B cell (primary cell): ENCODE data around the gene PRR18. TPM values are rescaled to one million over a fixed set of nuclear protein-coding genes. Genes with fewer than 3 reads are reported as not detected.

Source experiments
- ATAC-seq: fragments of 200-7000 bp; cut with Tn5 transposase; one replicate; pipeline ENCODE4 v1.10.0; 2021; ENCODE audit warnings: low read depth, mild to moderate bottlenecking, moderate number of reproducible peaks, moderate library complexity
- CTCF ChIA-PET: fragments of 350-600 bp; sonication (Branson Sonifier 250); formaldehyde crosslinking; loops from one replicate; lab custom pipeline; 2021; ENCODE audit warnings: antibody characterized with exemption, inconsistent platforms; lab: Charles Lee
- POLR2A ChIA-PET: fragments of 350-600 bp; sonication (Branson Sonifier 250); formaldehyde crosslinking; loops from one replicate; lab custom pipeline; 2021; ENCODE audit warnings: antibody characterized with exemption; lab: Charles Lee
- DNase-seq: peaks from one replicate; pipeline ENCODE4 v3.0.0; 2013
- H2AFZ ChIP-seq: 2 replicates; pipeline ENCODE4 v1.6.1; 2012; ENCODE audit warnings: mild to moderate bottlenecking, low read depth, low read length; ENCODE audit not compliant: insufficient read depth, poor library complexity, severe bottlenecking
- H3K27ac ChIP-seq, 2 donors: 1 replicate in 1 of 2; 2 replicates in 1 of 2; pipeline ENCODE4 v1.5.1; 2012 to 2013; ENCODE audit warnings: low read length in 2 of 2, mild to moderate bottlenecking in 2 of 2, moderate library complexity in 1 of 2
- H3K27me3 ChIP-seq, 4 experiments: fragments of 200-600 bp in 1 of 4; sonication (generic) in 1 of 4; replicated peaks in 1 of 4; 1 replicate in 2 of 4; 2 replicates in 2 of 4; pipeline versions ENCODE4 v1.6.1 to v1.7.0; 2013 to 2016; ENCODE audit warnings: low read length in 3 of 4, mild to moderate bottlenecking in 2 of 4, mixed read lengths in 1 of 4, moderate library complexity in 1 of 4; ENCODE audit not compliant: insufficient read depth in 4 of 4, control insufficient read depth in 3 of 4; ENCODE audit errors: control extremely low read depth in 1 of 4
- H3K36me3 ChIP-seq, 2 experiments: replicated peaks in 1 of 2; 1 replicate in 1 of 2; 2 replicates in 1 of 2; pipeline versions ENCODE4 v1.6.1 to v1.7.1; 2013; ENCODE audit warnings: low read length in 1 of 2; ENCODE audit not compliant: insufficient read depth in 2 of 2, control insufficient read depth in 1 of 2; ENCODE audit errors: control extremely low read depth in 1 of 2, extremely low read depth in 1 of 2
- H3K4me1 ChIP-seq, 2 donors: fragments of 200-600 bp in 1 of 2; sonication (generic) in 1 of 2; 1 replicate in 1 of 2; 2 replicates in 1 of 2; pipeline versions ENCODE4 v1.5.1 to v1.6.1; 2013 to 2017; ENCODE audit warnings: low read length in 2 of 2; ENCODE audit not compliant: control insufficient read depth in 2 of 2, insufficient read depth in 2 of 2
- H3K4me2 ChIP-seq: replicated peaks from 2 replicates; pipeline ENCODE3; 2012; ENCODE audit warnings: mild to moderate bottlenecking, low read depth, low read length; ENCODE audit not compliant: poor library complexity, severe bottlenecking
- H3K4me3 ChIP-seq, 5 experiments: fragments of 200-600 bp in 1 of 5; sonication (generic) in 1 of 5; 1 replicate in 3 of 5; 2 replicates in 2 of 5; pipeline versions ENCODE4 v1.5.1 to v1.7.0; 2011 to 2016; ENCODE audit warnings: low read length in 4 of 5, mild to moderate bottlenecking in 4 of 5, low read depth in 2 of 5, control low read depth in 1 of 5, moderate library complexity in 1 of 5; ENCODE audit not compliant: insufficient read depth in 1 of 5; ENCODE audit errors: control extremely low read depth in 1 of 5, extremely low read depth in 1 of 5
- H3K79me2 ChIP-seq: fragments of 200-600 bp; sonication (generic); one replicate; pipeline ENCODE4 v1.6.0; 2016; ENCODE audit warnings: low read length; ENCODE audit not compliant: control insufficient read depth, insufficient read depth
- H3K9ac ChIP-seq: fragments of 200-600 bp; sonication (generic); 2 replicates; pipeline ENCODE4 v1.6.1; 2017; ENCODE audit warnings: mild to moderate bottlenecking, low read length, moderate library complexity
- H3K9me3 ChIP-seq, 3 donors: one replicate each; pipeline versions ENCODE4 v1.6.1 to v1.7.1; 2013; ENCODE audit warnings: low read length in 2 of 3; ENCODE audit not compliant: control insufficient read depth in 2 of 3, insufficient read depth in 1 of 3; ENCODE audit errors: control extremely low read depth in 1 of 3
- H4K20me1 ChIP-seq: 2 replicates; pipeline ENCODE4 v1.6.0; 2012; ENCODE audit warnings: mild to moderate bottlenecking, low read length; ENCODE audit not compliant: insufficient read depth, control insufficient read depth, poor library complexity, severe bottlenecking
- H3K27ac Mint-ChIP-seq: one replicate; pipeline ENCODE4 v1.8.0; 2021; ENCODE audit warnings: mixed read lengths
- H3K27me3 Mint-ChIP-seq: one replicate; pipeline ENCODE4 v1.8.0; 2021; ENCODE audit warnings: mixed read lengths
- H3K4me1 Mint-ChIP-seq: one replicate; pipeline ENCODE4 v1.8.0; 2021; ENCODE audit warnings: mixed read lengths
- H3K4me3 Mint-ChIP-seq: one replicate; pipeline ENCODE4 v1.8.0; 2021; ENCODE audit warnings: mixed read lengths
- H3K9me3 Mint-ChIP-seq: one replicate; pipeline ENCODE4 v1.8.0; 2022; ENCODE audit warnings: mixed read lengths; ENCODE audit not compliant: insufficient read depth
- CTCF ChIP-seq: fragments of 200-600 bp; IDR thresholded peaks from one replicate; pipeline ENCODE4 v1.8.0; 2022; ENCODE audit warnings: antibody characterized with exemption, mild to moderate bottlenecking
- EZH2 ChIP-seq: IDR thresholded peaks from 2 replicates; pipeline ENCODE4 v1.6.1; 2012; ENCODE audit warnings: borderline replicate concordance, low read depth, mild to moderate bottlenecking, moderate library complexity, low read length; ENCODE audit not compliant: insufficient read depth, poor library complexity, severe bottlenecking
- WGBS: methylation state at CpG from one replicate; pipeline ENCODE4 v1.1.5; 2013; ENCODE audit warnings: missing lambda C conversion rate; ENCODE audit not compliant: insufficient coverage; 5-methylcytosine and 5-hydroxymethylcytosine counted together
- intact Hi-C: fragments of 100-400 bp; cut with micrococcal nuclease; formaldehyde crosslinking; loops from one replicate; pipeline ENCODE4 v1.10.0; 2022
- polyA plus RNA-seq: library from polyadenylated mRNA; depleted of rRNA; stranded (reverse); fragments of >200 nt; gene quantifications from 2 replicates; pipeline ENCODE4 v1.2.3, GENCODE V29; 2012
- total RNA-seq, 2 donors: library from RNA; stranded (reverse); fragments of 120-200 nt in 1 of 2; gene quantifications; 1 replicate in 1 of 2; 2 replicates in 1 of 2; pipeline versions ENCODE4 v1.2.3 to v1.2.4, GENCODE V29; 2013 to 2022

The PRR18 gene
- total and polyA plus RNA-seq, 2 donors (not counting 1 experiment from before 2014, with no cell fraction given): not detected

DNA sequence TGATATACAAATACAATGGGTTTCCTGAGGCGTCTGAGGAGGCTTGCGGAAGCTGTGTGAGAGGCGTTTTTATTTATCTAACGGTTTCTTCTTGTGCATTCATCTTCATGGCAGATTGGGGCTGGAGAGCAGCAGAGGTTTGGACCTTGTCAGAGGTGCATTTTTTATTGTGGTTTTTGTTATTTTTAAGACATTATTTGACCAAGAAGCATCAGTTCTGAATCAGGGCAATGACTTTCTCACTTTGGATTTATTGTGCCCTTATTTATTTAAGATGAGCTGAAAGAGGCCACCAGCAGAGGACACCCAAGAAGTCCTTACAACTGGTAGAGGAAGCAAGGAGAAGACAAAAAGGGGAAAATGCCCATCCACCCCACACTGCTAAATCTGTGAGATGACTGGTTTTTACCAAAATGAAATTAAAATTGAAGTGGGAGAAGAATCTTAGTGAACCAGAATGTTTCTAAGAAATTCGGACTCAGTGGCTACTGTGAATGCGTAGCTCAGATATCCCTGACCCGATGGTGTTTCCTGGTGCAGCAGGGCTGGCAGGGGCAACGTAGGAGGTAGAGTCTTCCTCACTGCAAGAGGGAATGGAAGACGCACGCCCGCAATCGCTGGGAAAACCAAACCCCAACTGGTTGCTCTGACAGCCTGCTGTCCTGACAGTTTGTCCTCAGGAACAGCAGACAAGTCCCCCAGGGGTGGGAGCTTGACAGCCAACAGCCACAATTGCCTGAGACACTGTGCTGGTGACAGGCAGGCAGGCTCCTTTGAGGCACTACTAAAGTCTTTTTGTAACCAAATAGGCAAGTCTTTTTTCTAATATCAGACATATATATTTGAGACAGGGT, 14.2 kb downstream of the PRR18 start:
- no peak overlapping the region for H3K27ac ChIP-seq
- peaks cover 19% of the 10 kb centered on the region for H3K4me1 Mint-ChIP-seq
- H3K4me2 ChIP-seq: no peak overlapping the region
- peaks cover 0 to 4% (median 0%) of the 10 kb centered on the region in 3 donors for H3K9me3 ChIP-seq
- DNase-seq: no peak
- H3K9me3 Mint-ChIP-seq: no peaks in the 10 kb centered on the region
- WGBS: 98% methylated on average over 12 of the region's 12 CpGs
- no peaks in the 10 kb centered on the region for H3K79me2 ChIP-seq
- no peaks in the 10 kb centered on the region for H3K36me3 ChIP-seq
- H3K4me3 ChIP-seq: no peak overlapping the region
- H3K4me1 ChIP-seq: peaks cover 5 to 10% of the 10 kb centered on the region in 2 donors
- H3K27ac Mint-ChIP-seq: no peak overlapping the region
- no peak overlapping the region for H3K9ac ChIP-seq
- no peak for TF ChIP-seq EZH2
- no peak for TF ChIP-seq CTCF
- no peaks in the 10 kb centered on the region for H4K20me1 ChIP-seq
- no peak overlapping the region for H3K4me3 Mint-ChIP-seq
- POLR2A ChIA-PET: interaction anchor here (1.0 kb wide), 1 partner anchor 41 kb away, joined by 3 read pairs; no protein-coding TSS in a partner anchor
- peaks cover 0 to 3% (median 0%) of the 10 kb centered on the region in 4 experiments for H3K27me3 ChIP-seq
- intact Hi-C loops: no loop called here
- no peak overlapping the region for H2AFZ ChIP-seq
- H3K27me3 Mint-ChIP-seq: peaks cover 21% of the 10 kb centered on the region
- CTCF ChIA-PET: interaction anchor here (0.6 to 2.9 kb wide), 5 partner anchors 18 to 847 kb away, joined by 3 to 13 read pairs (median 9); no protein-coding TSS in a partner anchor
- ATAC-seq: no peak
